Upper lobe of left lung (tissue), 6 donors: Measurements from ENCODE around the gene MYB. TPM values are rescaled to one million over a fixed set of nuclear protein-coding genes. Genes with fewer than 3 reads are reported as not detected.

ENCODE experiments used
- ATAC-seq, 2 donors: fragments of 200-7000 bp; cut with Tn5 transposase; one replicate each; pipeline ENCODE4 v1.9.1; 2022; ENCODE audit warnings: mild to moderate bottlenecking in 2 of 2, moderate library complexity in 2 of 2; ENCODE audit not compliant: low FRiP score in 2 of 2
- DNase-seq, 2 donors: peaks; one replicate each; pipeline ENCODE4 v3.0.0-alpha.2; 2019 to 2020
- H3K27ac ChIP-seq, 4 donors: fragments of 200-600 bp; sonication (generic); one replicate each; pipeline ENCODE4 v1.5.1; 2016 to 2019
- H3K27me3 ChIP-seq, 4 donors: fragments of 200-600 bp; sonication (generic); one replicate each; pipeline ENCODE4 v1.5.1; 2017 to 2019
- H3K36me3 ChIP-seq, 4 donors: fragments of 200-600 bp; sonication (generic); one replicate each; pipeline ENCODE4 v1.5.1; 2016 to 2019
- H3K4me1 ChIP-seq, 4 donors: fragments of 200-600 bp; sonication (generic); one replicate each; pipeline ENCODE4 v1.5.1; 2018 to 2019
- H3K4me3 ChIP-seq, 4 donors: fragments of 200-600 bp; sonication (generic); one replicate each; pipeline ENCODE4 v1.5.1; 2017 to 2019; ENCODE audit warnings: mild to moderate bottlenecking in 2 of 4, moderate library complexity in 1 of 4
- H3K9me3 ChIP-seq, 4 donors: fragments of 200-600 bp; sonication (generic); one replicate each; pipeline ENCODE4 v1.5.1; 2018 to 2019
- CTCF ChIP-seq, 6 experiments: fragments of 450-650 bp in 4 of 6; fragments of 200-600 bp in 2 of 6; sonication (generic) in 2 of 6; IDR thresholded peaks; one replicate each; pipeline ENCODE4 v1.5.1; 2016 to 2019; ENCODE audit warnings: antibody characterized with exemption in 6 of 6
- EP300 ChIP-seq, 4 donors: sonication (generic); formaldehyde crosslinking; IDR thresholded peaks; one replicate each; pipeline ENCODE4 v1.5.1; 2017; ENCODE audit warnings: antibody characterized with exemption in 4 of 4, control low read depth in 2 of 4
- POLR2A ChIP-seq, 4 donors: fragments of 450-650 bp; IDR thresholded peaks; one replicate each; pipeline ENCODE4 v1.5.1; 2016 to 2017; ENCODE audit warnings: antibody characterized with exemption in 4 of 4, mild to moderate bottlenecking in 2 of 4
- POLR2AphosphoS5 ChIP-seq, 2 donors: sonication (generic); formaldehyde crosslinking; IDR thresholded peaks; one replicate each; pipeline ENCODE4 v1.5.1; 2017; ENCODE audit warnings: antibody characterized with exemption in 2 of 2
- WGBS, 2 donors: methylation state at CpG; one replicate each; pipeline ENCODE4 v1.1.5; 2017 to 2018; 5-methylcytosine and 5-hydroxymethylcytosine counted together
- total RNA-seq, 6 donors: library from RNA; depleted of rRNA in 4 of 6; stranded (reverse); fragments of >200 nt in 4 of 6; gene quantifications; one replicate each; pipeline versions ENCODE4 v1.1.0 to v1.2.1, GENCODE V29; 2016 to 2021
- donor health status: DM: no; HTN: no; CAD: no; lungs with moderate emphysema.
- donor health status: DM: no; HTN: yes; CAD: no; lungs with severe emphysema.

Gene MYB
- total RNA-seq, 6 donors from 2014 or later: 1.9 to 17.2 (median 4.7) TPM

- ATAC-seq (no peak), DNase-seq (no peak)
- no peaks in the 10 kb centered on the region for H3K36me3 ChIP-seq
- no peak overlapping the region for H3K27ac ChIP-seq
- no peaks in the 10 kb centered on the region for H3K9me3 ChIP-seq
- H3K27me3 ChIP-seq: no peaks in the 10 kb centered on the region
- H3K4me1 ChIP-seq: no peaks in the 10 kb centered on the region
- 78 to 86% methylated on average over 6 of the region's 6 CpGs for WGBS, 2 donors
- TF ChIP-seq CTCF (IDR thresholded peaks at IDR 0.05) (no peak), EP300 (IDR thresholded peaks at IDR 0.05) (no peak), POLR2A (IDR thresholded peaks at IDR 0.05) (no peak), POLR2AphosphoS5 (IDR thresholded peaks at IDR 0.05) (no peak)
- H3K4me3 ChIP-seq: no peak overlapping the region
Observed at GRCh38 chr6:135224037-135224647, 43.0 kb downstream of the MYB start.

- no peak overlapping the region for H3K27ac ChIP-seq
- no peaks in the 10 kb centered on the region for H3K27me3 ChIP-seq
- no peak for ATAC-seq
- H3K9me3 ChIP-seq: no peaks in the 10 kb centered on the region
- TF ChIP-seq POLR2AphosphoS5 (IDR thresholded peaks at IDR 0.05) (no peak), CTCF (IDR thresholded peaks at IDR 0.05) (no peak), POLR2A (IDR thresholded peaks at IDR 0.05) (no peak), EP300 (IDR thresholded peaks at IDR 0.05) (no peak)
- WGBS, 2 donors: 70 to 71% methylated on average over 5 of the region's 5 CpGs
- no peaks in the 10 kb centered on the region for H3K4me1 ChIP-seq
- no peak for DNase-seq
- no peak overlapping the region for H3K4me3 ChIP-seq
- H3K36me3 ChIP-seq: no peaks in the 10 kb centered on the region
Observed at GRCh38 chr6:135225911-135226310, 44.8 kb downstream of the MYB start.

GRCh38 chr6:135226537-135226936, 45.4 kb downstream of the MYB start:
- no peak for ATAC-seq
- TF ChIP-seq POLR2AphosphoS5 (IDR thresholded peaks at IDR 0.05): no peak
- WGBS, 2 donors: 50 to 71% methylated on average over 1 of the region's 1 CpG
- Histone ChIP-seq H3K36me3 (no peaks in the 10 kb centered on the region), H3K9me3 (no peaks in the 10 kb centered on the region), H3K27me3 (no peaks in the 10 kb centered on the region), H3K4me3 (no peak overlapping the region), H3K4me1 (no peaks in the 10 kb centered on the region), H3K27ac (no peak overlapping the region)
- no peak for DNase-seq

DNA sequence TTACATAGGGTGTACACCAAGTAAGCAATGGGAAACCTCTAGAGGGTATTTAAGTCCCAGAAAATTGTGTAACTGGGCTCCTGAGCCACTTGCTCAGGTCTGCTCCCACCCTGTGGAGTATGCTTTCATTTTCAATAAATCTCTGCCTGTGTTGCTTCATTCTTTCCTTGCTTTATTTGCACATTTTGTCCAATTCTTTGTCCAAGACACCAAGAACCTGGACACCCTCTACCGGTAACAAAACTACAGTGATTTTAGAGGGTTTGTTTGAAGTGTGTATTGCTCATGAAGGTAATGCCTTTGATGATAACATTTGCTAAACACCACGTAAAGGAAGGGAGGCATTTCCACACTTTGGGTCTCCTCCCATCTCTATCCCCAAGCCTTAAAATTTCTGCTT, 46.2 kb downstream of the MYB start:
- no peaks in the 10 kb centered on the region for H3K4me1 ChIP-seq
- H3K9me3 ChIP-seq: no peaks in the 10 kb centered on the region
- H3K27ac ChIP-seq: no peak overlapping the region
- DNase-seq (no peak), ATAC-seq (no peak)
- 76 to 78% methylated on average over 2 of the region's 2 CpGs for WGBS, 2 donors
- no peaks in the 10 kb centered on the region for H3K36me3 ChIP-seq
- no peak overlapping the region for H3K4me3 ChIP-seq
- H3K27me3 ChIP-seq: no peaks in the 10 kb centered on the region
- no peak for TF ChIP-seq POLR2A (IDR thresholded peaks at IDR 0.05)
- no peak for TF ChIP-seq POLR2AphosphoS5 (IDR thresholded peaks at IDR 0.05)
- no peak for TF ChIP-seq EP300 (IDR thresholded peaks at IDR 0.05)
- TF ChIP-seq CTCF (IDR thresholded peaks at IDR 0.05): no peak

DNA sequence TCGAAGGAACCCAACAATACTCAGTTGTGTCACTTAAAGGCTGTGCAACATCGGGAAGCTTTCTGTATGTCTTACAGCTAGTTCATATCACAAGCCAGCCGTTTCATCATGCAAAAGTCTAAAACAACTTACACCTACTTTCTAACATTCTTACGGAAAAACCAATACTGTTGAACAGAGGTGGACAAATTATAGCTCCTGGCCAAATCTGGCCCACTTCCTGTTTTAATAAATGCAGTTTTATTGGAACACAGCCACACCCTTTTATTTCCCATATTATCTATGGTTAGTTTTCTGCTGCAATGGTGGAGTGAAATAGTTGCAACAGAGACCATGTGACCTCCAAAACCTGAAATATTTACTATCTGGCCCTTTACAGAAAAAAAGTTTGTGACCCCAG, 46.6 kb downstream of the MYB start:
- WGBS, 2 donors: 97% methylated on average over 4 of the region's 4 CpGs
- Histone ChIP-seq H3K9me3 (no peaks in the 10 kb centered on the region), H3K4me3 (no peak overlapping the region), H3K4me1 (no peaks in the 10 kb centered on the region), H3K27me3 (no peaks in the 10 kb centered on the region), H3K27ac (no peak overlapping the region), H3K36me3 (no peaks in the 10 kb centered on the region)
- ATAC-seq (no peak), DNase-seq (no peak)
- no peak for TF ChIP-seq POLR2A (IDR thresholded peaks at IDR 0.05)
- no peak for TF ChIP-seq CTCF (IDR thresholded peaks at IDR 0.05)
- TF ChIP-seq POLR2AphosphoS5 (IDR thresholded peaks at IDR 0.05): no peak
- no peak for TF ChIP-seq EP300 (IDR thresholded peaks at IDR 0.05)
